Measurements from ENCODE around the gene XRCC3. TPM values are rescaled to one million over a fixed set of nuclear protein-coding genes. Genes with fewer than 3 reads are reported as not detected.

The XRCC3 gene
- total and polyA plus RNA-seq, 2 donors (not counting 3 experiments of a cell fraction or from before 2014, with no cell fraction given), result 13.6 to 27.2 TPM

GRCh38 chr14:103688441-103688840 is 26.8 kb downstream of the XRCC3 start:
- Histone ChIP-seq H3K9me1 (replicated peaks; ENCODE audit: control insufficient read depth, extremely low read depth, insufficient read depth, low read length) (no peaks in the 10 kb centered on the region), H3K9me3 (replicated peaks; ENCODE audit: control insufficient read depth, insufficient read depth, low read length) (no peaks in the 10 kb centered on the region), H3K27ac (ENCODE audit: insufficient read depth, low read depth, low read length) (no peak overlapping the region), H3K4me2 (ENCODE audit: insufficient read depth, low read length) (no peak overlapping the region), H3K27me3 (ENCODE audit: control insufficient read depth in 2 of 2, insufficient read depth in 2 of 2, low read length in 2 of 2) (no peaks in the 10 kb centered on the region), H3K4me1 (ENCODE audit: control insufficient read depth, extremely low read depth, insufficient read depth, low read length) (no peaks in the 10 kb centered on the region), H3K79me2 (ENCODE audit: control insufficient read depth, insufficient read depth, low read length) (peaks cover 12% of the 10 kb centered on the region), H3K9ac (replicated peaks; ENCODE audit: extremely low read depth, insufficient read depth, low read length) (no peak overlapping the region), H4K20me1 (replicated peaks; ENCODE audit: control insufficient read depth, extremely low read depth, insufficient read depth, low read length) (peaks cover 3% of the 10 kb centered on the region), H3K4me3 (replicated peaks in 1 of 3; ENCODE audit: insufficient read depth in 1 of 3, low read depth in 1 of 3, low read length in 3 of 3) (no peak overlapping the region), H2AFZ (ENCODE audit: low read depth, low read length) (no peak overlapping the region), H3K36me3 (ENCODE audit: control insufficient read depth in 2 of 2, extremely low read depth in 1 of 2, insufficient read depth in 2 of 2, low read length in 2 of 2) (peaks cover 15 to 28% of the 10 kb centered on the region in 2 experiments)
- TF ChIP-seq POLR2A (IDR thresholded peaks at IDR 0.05; ENCODE audit: low read depth, low read length), result no peak
- TF ChIP-seq GATA2 (IDR thresholded peaks at IDR 0.05; ENCODE audit: insufficient read depth, insufficient read length, low read depth, low read length), result no peak
- no peak for TF ChIP-seq FOS (IDR thresholded peaks at IDR 0.05; ENCODE audit: borderline replicate concordance, insufficient read depth, low read length)
- no peak for TF ChIP-seq EZH2 (IDR thresholded peaks at IDR 0.05; ENCODE audit: borderline replicate concordance, low read depth, low read length, severe bottlenecking)
- TF ChIP-seq JUN (IDR thresholded peaks at IDR 0.05; ENCODE audit: borderline replicate concordance, insufficient read depth, insufficient read length, low read depth), result no peak
- no peak for TF ChIP-seq CTCF (IDR thresholded peaks at IDR 0.05; ENCODE audit: extremely low read depth in 1 of 2, insufficient read depth in 1 of 2, low read depth in 1 of 2, low read length in 2 of 2)
- TF ChIP-seq MYC (IDR thresholded peaks at IDR 0.05; ENCODE audit: low read depth, low read length), result no peak
- no peak for TF ChIP-seq POLR2AphosphoS5 (IDR thresholded peaks at IDR 0.05; ENCODE audit: insufficient read depth, low read depth, low read length)
- no peak for TF ChIP-seq MAX (IDR thresholded peaks at IDR 0.05; ENCODE audit: insufficient read depth, insufficient read length)
- FAIRE-seq (no peak), DNase-seq (ENCODE audit: low read depth, low spot score) (no peak)
- ChIA-PET POLR2A (no interaction called here), CTCF (interaction anchor here (2.6 kb wide), 1 partner anchor 9 kb away, joined by 12 read pairs; no protein-coding TSS in a partner anchor)
- no TSS peak for BruUV-seq (replicated peaks)
- intact Hi-C loops (cut with micrococcal nuclease), result no loop called here
- dilution Hi-C loops (cut with MboI; ENCODE audit: extremely low pct_ligation_motif_present, low sequenced_read_pairs), result no loop called here

Measured in endothelial cell of umbilical vein (primary cell).